IMR-90 (cell line): ENCODE data around the gene SLC28A3.

Source experiments
- BHLHE40 ChIP-seq: fragments of 150-350 bp; IDR thresholded peaks from 2 replicates; pipeline ENCODE4 v1.6.1; 2016; ENCODE audit warnings: mild to moderate bottlenecking, low read depth, low read length
- POLR2A ChIP-seq: IDR thresholded peaks from 2 replicates; pipeline ENCODE4 v1.6.1; 2012; ENCODE audit warnings: mild to moderate bottlenecking, low read depth, low read length
- RAD21 ChIP-seq: IDR thresholded peaks from 2 replicates; pipeline ENCODE4 v1.6.1; 2012; ENCODE audit warnings: low read length, improper control_type of control experiment
- TF ChIP-seq, protein P1 (sequence below): conservative IDR thresholded peaks from 2 replicates; pipeline ENCODE4 v1.5.1; 2012; ENCODE audit warnings: mild to moderate bottlenecking, low read depth, low read length, improper control_type of control experiment

DNA sequence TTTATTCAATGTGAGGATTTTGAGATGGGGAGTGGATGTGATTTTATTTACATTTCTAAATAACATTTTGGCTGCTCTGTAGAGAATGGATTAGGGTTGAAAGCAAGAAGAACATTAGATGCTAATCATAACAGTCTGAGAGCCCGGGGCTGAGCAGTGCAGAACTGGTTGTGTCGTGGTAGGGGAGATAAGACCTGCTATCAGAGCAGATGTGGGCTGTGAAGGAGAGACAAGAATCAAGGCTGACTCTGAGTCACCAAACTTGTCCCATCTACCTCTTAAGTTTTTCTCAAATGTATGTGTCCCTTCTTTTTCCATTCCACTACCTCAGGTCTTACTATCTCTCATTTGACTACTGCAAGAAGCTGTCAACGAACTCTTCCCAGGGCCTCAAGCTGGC is 35.4 kb upstream of the SLC28A3 start:
- TF ChIP-seq, protein P1, sequence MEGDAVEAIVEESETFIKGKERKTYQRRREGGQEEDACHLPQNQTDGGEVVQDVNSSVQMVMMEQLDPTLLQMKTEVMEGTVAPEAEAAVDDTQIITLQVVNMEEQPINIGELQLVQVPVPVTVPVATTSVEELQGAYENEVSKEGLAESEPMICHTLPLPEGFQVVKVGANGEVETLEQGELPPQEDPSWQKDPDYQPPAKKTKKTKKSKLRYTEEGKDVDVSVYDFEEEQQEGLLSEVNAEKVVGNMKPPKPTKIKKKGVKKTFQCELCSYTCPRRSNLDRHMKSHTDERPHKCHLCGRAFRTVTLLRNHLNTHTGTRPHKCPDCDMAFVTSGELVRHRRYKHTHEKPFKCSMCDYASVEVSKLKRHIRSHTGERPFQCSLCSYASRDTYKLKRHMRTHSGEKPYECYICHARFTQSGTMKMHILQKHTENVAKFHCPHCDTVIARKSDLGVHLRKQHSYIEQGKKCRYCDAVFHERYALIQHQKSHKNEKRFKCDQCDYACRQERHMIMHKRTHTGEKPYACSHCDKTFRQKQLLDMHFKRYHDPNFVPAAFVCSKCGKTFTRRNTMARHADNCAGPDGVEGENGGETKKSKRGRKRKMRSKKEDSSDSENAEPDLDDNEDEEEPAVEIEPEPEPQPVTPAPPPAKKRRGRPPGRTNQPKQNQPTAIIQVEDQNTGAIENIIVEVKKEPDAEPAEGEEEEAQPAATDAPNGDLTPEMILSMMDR = no peak
- TF ChIP-seq BHLHE40 = no peak
- no peak for TF ChIP-seq RAD21
- no peak for TF ChIP-seq POLR2A
